Measurements from ENCODE around the gene ZSCAN30. TPM values are rescaled to one million over a fixed set of nuclear protein-coding genes. Genes with fewer than 3 reads are reported as not detected.
A peak's percentile ranks its signal among the peaks of the same experiment; 100 is the strongest.

ZSCAN30 gene
- total and polyA plus RNA-seq, 12 donors, result 3.8 to 31.5 (median 14.2) TPM

- DNase-seq, result no peak
- ATAC-seq, result peak in 4 of 8 donors; percentile 12 to 37 (median 29)
- peaks cover 0 to 12% (median 0%) of the 10 kb centered on the region in 11 donors for H3K9me3 ChIP-seq
- 7 to 11% methylated on average over 6 of the region's 6 CpGs for WGBS, 2 donors
- peaks cover 0 to 31% (median 5%) of the 10 kb centered on the region in 9 donors for H3K36me3 ChIP-seq
- no peak for TF ChIP-seq CTCF (IDR thresholded peaks at IDR 0.05)
- H3K27me3 ChIP-seq, result no peaks in the 10 kb centered on the region
- intact Hi-C loops (cut with DNase I), result loop anchor here in 3 of 10 donors (1.0 to 10.0 kb wide), 3 partner anchors 22 to 48 kb away; partner anchors contain the start of gene ZNF397 (in 1 of the 3)
- H3K4me3 ChIP-seq, result peak overlapping the region; percentile 60 to 93 (median 79)
- H3K27ac ChIP-seq, result peak overlapping the region in 9 of 10 donors; percentile 76 to 93 (median 83)
- peaks cover 7 to 37% (median 32%) of the 10 kb centered on the region in 9 donors for H3K4me1 ChIP-seq
These were observed 736 bp downstream of the ZSCAN30 start for GRCh38 chr18:35289293-35289692.

- peak in 3 of 8 donors; percentile 19 to 46 (median 24) for ATAC-seq
- intact Hi-C loops (cut with DNase I), result loop anchor here in 1 of 10 donors (10.0 kb wide), 1 partner anchor 50 kb away; no protein-coding TSS in a partner anchor
- 88 to 90% methylated on average over 3 of the region's 3 CpGs for WGBS, 2 donors
These were observed 5.2 kb downstream of the ZSCAN30 start for GRCh38 chr18:35284841-35285240.

GRCh38 chr18:35283923-35284794, 5.9 kb downstream of the ZSCAN30 start:
- intact Hi-C loops (cut with DNase I), result loop anchor here in 1 of 10 donors (10.0 kb wide), 1 partner anchor 51 kb away; no protein-coding TSS in a partner anchor
- Histone ChIP-seq H3K4me3 (no peak overlapping the region), H3K27me3 (no peaks in the 10 kb centered on the region), H3K9me3 (peaks cover 0 to 19% (median 0%) of the 10 kb centered on the region in 11 donors), H3K27ac (peak overlapping the region in 1 of 10 donors; percentile 10), H3K4me1 (peaks cover 0 to 26% (median 13%) of the 10 kb centered on the region in 9 donors), H3K36me3 (peaks cover 0 to 17% (median 0%) of the 10 kb centered on the region in 9 donors)
- 79 to 84% methylated on average over 7 of the region's 7 CpGs for WGBS, 2 donors
- DNase-seq (peak; percentile 11 to 54), ATAC-seq (peak in 7 of 8 donors; percentile 19 to 83 (median 49))
- TF ChIP-seq CTCF (IDR thresholded peaks at IDR 0.05), result no peak

More at GRCh38 chr18:35284841-35285240, 5.2 kb downstream of the ZSCAN30 start:
- H3K27ac ChIP-seq, result peak overlapping the region in 1 of 10 donors; percentile 10
- no peak overlapping the region for H3K4me3 ChIP-seq
- DNase-seq, result no peak
- H3K4me1 ChIP-seq, result peaks cover 0 to 30% (median 17%) of the 10 kb centered on the region in 9 donors
- H3K27me3 ChIP-seq, result no peaks in the 10 kb centered on the region
- TF ChIP-seq CTCF (IDR thresholded peaks at IDR 0.05), result no peak
- H3K9me3 ChIP-seq, result peaks cover 0 to 15% (median 0%) of the 10 kb centered on the region in 11 donors
- H3K36me3 ChIP-seq, result peaks cover 0 to 17% (median 0%) of the 10 kb centered on the region in 9 donors

GRCh38 chr18:35282353-35282752, 7.7 kb downstream of the ZSCAN30 start:
- intact Hi-C loops (cut with DNase I), result loop anchor here in 1 of 10 donors (10.0 kb wide), 1 partner anchor 52 kb away; no protein-coding TSS in a partner anchor
- WGBS, 2 donors, result 81 to 92% methylated on average over 1 of the region's 1 CpG

More at GRCh38 chr18:35282353-35282752, 7.7 kb downstream of the ZSCAN30 start:
- Histone ChIP-seq H3K9me3 (peaks cover 0 to 22% (median 0%) of the 10 kb centered on the region in 11 donors), H3K4me1 (peaks cover 0 to 14% (median 4%) of the 10 kb centered on the region in 9 donors), H3K4me3 (no peak overlapping the region), H3K36me3 (peaks cover 0 to 17% (median 0%) of the 10 kb centered on the region in 9 donors), H3K27me3 (no peaks in the 10 kb centered on the region), H3K27ac (no peak overlapping the region)
- no peak for TF ChIP-seq CTCF (IDR thresholded peaks at IDR 0.05)
- DNase-seq (no peak), ATAC-seq (no peak)

All from heart right ventricle (tissue), 16 donors.